Occipital lobe (tissue), 2 donors: Measurements from ENCODE around the gene BMAL1. TPM values are rescaled to one million over a fixed set of nuclear protein-coding genes. Genes with fewer than 3 reads are reported as not detected.

Experiments
- DNase-seq: peaks from one replicate; lab custom pipeline; 2025; lab: John Stamatoyannopoulos, UW
- total RNA-seq: library from RNA; depleted of rRNA; stranded (reverse); fragments of >200 nt; gene quantifications from one replicate; pipeline ENCODE4 v1.2.3, GENCODE V29; 2014

Gene BMAL1
- total RNA-seq, 1 donor from 2014 or later, result 35.9 TPM

DNA sequence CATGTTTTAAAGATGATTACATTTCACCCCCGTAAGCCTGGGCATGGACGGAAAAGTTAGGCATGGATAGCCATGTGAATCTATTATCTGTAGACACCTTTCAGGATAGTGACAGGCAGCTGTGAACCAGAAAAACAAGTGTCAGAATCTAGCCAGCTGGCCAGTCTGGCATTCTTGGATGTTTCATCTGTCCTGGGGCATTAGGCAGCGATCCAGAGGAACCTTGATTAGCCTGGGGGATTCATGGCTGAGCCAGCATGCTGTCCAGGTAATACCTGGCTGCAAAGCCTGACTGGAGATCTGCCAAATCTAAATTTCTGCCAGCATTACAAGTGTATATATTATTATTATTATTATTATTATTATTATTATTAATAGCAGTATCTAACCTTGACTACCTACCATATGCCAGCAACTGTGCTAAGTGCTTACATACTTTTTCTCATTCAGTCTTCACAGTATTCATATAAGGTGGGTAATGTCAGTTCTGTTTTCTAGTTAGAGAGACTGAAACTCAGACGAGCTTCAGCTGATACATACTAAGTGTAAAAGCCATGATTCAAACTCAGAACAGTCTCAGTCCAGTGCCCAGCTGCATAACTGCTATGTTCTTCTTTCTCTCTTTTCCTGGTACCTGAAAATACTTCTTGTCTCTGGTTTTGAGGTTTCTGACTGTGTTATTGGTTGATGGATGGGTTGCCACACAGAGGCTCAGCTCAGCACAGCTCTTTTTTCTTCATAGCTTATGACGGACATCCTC is 12.8 kb downstream of the BMAL1 start:
- no peak for DNase-seq

DNA sequence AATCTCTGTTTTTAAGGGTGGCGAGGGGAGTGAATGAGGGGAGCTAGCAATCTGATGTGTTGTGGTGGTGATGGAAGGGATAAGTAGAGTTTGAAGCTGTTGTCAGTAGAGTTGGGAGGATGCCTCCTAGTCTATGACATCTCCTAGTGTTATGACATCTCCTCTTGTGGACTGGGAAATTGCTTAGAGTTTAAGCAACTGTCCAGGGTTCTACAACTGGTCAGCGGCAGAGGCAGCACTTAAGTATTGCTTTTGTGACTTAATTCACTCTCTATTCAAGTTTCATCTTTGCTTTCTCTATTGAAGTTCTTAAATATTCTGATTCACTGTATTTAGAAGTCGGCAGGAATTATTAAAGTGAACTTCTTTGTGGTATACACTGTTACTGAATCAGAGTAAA is 13.8 kb downstream of the BMAL1 start:
- DNase-seq, result no peak

DNA sequence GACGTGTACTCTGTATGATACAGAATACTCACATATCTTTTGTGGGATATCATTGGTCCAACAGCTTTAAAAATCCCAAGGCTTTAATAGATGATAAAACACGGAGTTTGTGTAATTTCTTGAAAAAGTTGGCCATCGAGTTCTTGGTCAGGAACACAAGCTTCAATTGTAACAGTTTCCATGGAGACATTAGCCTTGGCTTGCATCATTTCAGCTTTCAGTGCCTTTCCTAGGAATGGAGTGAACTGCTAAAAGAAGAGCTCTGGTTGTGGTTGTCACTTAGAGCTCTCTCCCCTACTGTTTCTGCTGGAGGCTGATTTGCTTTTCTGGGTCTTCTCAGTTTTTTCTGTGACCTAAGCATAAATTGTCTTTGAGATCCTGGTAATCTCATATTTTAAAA is 14.2 kb downstream of the BMAL1 start:
- no peak for DNase-seq

DNA sequence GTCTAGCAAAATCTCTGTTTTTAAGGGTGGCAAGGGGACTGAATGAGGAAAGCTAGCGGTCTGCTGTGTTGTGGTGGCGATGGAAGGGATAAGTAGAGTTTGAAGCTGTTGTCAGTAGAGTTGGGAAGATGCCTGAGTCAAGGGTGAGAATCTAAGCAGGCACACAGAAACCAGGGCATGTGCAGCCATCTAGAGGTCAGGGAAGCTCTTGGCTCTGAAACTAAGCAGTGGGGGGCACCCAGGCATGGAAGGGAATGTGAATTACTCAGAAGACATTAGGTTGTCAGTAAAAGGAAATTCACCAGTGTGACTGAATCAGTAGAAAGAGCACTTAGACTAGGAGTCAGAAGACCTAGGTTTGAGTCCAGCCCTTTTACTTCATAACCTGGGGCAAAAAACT is 15.4 kb downstream of the BMAL1 start:
- DNase-seq, result no peak

DNA sequence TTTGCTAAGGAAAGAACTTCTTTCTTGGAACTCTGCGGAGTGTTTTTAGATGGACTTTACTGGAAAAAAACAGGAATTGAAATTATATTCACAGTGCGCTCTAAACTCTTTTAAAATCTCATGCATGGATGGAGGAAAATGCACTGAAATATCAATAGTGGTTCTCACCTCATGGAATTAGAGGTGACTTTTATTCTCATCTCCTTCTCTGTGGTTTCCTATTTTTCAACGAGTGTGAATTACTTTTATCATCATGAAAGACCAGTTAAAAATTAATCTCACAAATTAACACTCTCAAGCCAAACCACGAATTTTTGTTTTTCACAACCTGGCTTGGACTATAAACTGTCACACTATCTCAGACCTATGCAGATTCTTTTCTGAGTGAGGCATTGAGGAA is 16.6 kb downstream of the BMAL1 start:
- DNase-seq, result no peak

DNA sequence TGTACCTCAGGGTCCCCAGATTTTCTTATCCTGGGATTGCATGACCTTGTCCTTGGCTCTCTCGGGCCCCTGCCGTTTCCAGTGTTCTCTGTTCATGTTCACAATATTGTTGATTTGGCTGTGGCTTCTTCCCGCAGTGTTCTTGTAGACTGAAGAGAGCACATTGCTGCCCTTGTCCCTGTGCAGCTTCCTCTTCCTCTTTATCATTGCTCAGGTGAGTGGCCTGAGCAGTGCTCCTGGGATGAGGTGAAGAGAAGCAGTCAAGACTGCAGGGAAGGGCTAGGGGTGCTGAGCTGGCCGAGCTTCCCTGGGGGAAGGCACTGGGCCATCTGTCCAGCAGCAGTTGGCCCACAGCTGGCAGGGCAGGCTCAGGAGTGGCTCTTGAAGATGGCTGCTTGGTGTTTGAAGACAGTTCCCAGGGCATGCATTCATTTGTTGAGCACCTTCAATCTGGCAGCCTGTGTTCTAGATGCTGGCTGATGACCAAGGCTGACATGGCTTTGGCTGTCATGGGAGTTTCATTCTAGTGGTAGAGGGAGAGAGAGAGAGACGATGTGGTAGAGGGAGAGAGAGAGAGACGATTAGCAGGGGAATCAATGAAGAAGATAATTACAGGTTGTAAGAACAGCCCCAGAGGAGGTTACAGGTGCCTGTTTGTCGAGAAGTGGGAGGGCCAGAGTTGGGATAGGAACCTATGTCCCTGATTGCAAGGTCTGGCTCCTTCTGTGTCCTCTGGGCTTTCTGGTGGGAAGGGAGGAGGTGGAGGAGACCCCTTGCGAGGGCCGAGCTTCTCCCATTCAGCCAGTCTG is 17.4 kb downstream of the BMAL1 start:
- no peak for DNase-seq

DNA sequence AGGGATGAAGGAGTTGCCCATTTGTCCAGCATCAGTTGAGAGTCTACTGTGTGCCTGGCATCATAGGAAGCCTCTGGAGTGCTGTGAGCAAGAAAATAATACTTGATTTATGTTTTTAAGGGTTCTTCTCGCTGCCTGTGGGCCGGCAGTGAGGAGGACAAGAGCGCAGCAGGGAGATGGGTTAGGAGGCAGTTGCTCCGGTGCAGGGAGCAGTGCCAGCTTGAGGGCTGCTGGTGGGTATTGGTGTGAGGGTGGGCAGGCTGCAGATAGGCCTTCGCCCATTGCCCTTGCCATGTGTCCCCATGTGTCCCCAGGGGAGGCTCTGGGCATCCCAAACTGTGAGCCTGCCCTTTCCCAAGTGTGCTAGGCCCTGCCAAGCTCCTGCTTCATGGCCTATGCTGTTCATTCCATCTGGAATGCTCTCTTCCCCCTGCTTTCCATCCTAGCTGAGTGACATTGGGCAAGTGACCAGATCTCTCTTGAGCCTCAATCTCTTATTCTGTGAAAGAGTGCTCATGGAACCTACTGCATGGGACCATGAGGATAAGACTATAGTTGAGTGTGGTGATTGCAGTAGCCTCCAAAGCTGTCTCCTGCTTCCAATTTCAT is 19.8 kb downstream of the BMAL1 start:
- DNase-seq, result no peak

DNA sequence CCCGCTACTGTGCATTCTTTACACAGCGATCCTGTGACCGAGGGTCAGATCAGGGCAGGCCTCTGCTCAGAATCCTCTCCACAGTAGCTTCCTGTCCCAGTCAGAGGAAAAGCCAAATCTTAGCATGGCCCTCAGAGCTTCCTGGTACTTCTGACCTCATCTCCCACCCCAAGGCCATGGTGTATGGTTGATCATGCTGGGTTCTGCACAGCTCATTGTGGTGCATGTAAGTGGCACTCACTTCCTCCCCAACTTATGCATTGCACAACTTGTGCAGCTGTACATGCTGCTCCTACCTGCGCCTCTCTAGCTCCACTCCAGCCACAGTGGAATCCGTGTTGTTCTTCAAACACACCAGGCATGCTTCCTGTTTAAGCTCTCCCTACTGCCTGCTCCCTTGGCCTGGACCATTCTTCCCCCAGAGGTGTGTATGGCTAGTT is 20.3 kb downstream of the BMAL1 start:
- no peak for DNase-seq

DNA sequence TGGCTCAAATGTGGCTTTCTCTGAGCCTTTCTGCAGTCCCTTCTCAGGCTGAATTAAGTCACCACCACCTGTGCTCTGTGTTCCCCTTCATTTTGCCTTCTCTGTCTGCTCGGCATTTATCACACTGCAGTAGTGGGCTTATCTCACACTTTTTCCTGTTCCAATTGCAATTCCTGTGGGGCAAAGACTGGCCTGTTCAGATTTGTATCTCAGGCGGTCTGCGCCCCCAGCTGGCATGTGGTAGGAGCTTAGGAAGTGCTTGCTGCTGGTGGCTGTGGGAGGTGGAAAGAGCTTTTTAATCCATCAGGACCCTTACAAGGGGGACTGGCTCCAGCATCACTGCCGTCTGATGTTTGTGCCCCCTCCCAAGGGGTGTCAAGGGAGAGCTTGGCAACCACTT is 21.2 kb downstream of the BMAL1 start:
- DNase-seq, result no peak

DNA sequence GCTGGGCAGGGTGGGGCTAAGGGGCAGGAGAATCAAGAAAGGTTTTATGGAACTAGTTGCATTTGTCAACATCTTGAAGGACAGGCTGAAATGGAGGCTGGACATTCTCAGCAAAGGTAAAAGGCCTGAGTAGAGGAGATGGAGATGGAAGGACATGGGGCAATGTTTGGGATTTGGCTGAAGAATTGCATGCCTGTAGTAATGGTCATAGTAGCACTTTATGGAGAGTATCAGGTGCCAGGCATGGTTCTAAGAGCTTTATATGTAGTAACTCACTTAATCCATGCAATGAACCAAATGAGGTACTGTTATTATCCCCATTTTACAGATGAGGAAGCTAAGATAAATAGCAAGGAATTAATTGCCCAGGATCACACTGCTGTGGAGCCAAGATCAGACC is 23.9 kb downstream of the BMAL1 start:
- DNase-seq, result no peak

DNA sequence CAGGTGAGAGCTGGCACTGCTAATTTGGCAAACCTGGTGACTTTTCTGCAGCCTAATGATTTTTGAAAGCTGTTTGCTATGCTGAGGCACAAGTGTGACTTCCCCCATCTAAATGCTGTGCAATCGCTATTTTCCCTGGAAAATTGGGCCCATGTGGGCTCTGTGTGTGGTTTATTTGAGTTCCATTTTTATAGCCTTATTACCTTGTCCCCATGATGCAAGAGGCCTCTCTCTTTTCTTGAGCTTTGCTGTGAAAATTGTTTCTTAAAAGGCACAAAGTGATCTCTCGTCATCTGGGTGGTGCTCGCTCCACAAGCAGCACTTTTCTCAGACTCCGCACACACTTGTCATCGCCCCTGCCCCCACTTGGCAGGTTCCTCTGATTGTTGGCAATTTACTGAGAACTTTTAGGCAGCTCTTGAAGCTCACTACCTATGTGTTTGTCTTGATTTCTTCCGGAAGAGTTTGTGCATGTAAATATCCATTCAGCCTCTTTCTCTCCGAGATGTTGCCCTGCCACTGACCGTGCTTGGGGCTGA is 24.9 kb downstream of the BMAL1 start:
- no peak for DNase-seq

DNA sequence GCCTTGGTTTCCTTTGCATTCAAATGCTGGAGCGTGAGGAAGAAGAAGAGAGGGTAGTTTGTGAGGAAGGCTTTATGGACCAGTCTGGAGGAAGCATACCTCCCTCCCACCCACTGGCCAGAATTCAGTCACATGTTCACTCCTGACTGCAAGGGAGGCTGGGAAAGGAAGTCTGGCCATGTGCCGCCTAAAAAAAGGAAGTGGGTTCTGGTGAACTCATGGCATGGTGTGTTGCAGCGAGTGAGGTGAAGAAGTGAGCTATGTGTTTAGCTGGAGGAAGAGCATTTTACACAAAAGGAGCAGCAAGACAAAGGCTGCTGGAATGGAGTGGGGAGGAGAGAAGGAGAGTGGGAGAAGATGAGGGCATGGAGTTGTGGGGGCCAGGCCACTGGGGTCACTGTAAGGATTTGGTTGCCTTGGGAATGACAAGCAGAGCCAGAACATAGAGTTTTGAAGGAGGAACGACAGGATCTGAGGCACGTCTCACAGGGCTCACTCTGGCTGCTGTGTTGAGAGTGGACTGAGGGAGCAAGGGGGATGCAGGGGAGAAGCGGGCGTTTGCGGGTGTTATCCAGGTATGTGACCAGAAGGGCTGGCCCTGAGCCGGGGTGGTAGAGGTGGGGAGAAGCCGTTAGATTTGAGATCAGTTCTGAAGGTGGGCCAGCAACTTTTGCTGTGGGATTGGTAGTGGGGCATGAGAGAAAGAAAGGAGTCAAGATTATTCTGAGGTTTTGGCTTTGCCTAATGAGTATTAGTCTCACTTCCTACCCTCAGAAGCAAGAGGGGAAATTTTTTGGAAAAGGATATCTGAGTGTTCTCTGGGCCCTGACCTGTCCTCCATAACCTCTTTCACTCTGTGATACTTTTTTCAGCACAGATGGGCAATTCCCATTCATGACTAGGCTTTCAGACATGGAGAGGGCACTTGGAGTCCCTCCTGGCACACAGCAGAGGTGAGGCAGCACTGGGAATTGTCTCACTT is 26.4 kb downstream of the BMAL1 start:
- DNase-seq, result no peak

DNA sequence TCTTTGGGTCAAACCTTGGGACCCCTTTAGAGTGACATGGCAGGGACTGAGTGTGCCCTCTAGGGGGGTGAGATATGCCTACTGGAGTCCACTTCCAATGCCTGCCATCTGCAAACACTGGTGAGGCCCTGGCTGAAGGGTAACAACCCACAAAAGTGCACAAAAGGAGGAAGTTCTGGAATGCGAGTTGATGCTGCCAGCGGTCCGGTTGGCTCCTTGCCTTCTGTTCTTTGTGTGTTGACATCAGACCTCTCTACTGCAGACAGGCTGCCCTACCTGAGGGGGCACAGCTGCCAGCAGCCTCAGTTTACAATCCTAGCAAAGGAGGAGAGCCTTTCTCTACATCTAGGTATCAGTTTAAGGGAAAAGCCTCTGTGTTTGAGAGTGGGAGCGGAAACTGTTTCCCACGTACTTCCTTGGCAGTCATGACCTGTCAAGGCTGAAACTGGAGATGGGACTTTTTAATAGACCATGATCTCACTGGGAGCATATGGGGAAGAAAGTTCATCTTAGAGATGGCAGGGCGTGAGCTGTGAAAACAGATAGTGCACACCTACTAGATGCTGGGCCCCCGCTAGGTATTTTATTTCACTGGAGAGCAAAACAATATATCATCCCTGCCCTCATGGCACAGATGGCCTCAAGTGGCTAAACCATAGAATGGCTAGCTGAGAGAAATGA is 27.2 kb downstream of the BMAL1 start:
- DNase-seq, result no peak

DNA sequence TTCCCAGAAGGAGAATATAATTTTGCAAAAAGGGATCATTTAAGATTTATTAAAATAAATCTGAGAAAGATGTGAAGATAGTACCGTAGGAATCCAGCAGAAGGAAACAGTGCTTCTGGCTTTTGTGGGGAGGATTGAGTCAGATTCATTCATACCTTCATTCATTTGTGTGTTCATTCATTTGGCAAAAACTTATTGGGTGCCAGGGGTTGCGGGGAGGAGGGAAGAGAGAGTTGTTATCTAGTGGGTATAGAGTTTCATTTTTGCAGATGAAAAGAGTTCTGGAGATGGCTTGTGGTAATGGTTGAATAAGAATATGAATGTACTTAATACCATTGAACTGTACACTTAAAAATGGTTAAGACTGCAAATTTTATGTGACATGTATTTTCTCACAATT is 31.1 kb downstream of the BMAL1 start:
- DNase-seq, result no peak

DNA sequence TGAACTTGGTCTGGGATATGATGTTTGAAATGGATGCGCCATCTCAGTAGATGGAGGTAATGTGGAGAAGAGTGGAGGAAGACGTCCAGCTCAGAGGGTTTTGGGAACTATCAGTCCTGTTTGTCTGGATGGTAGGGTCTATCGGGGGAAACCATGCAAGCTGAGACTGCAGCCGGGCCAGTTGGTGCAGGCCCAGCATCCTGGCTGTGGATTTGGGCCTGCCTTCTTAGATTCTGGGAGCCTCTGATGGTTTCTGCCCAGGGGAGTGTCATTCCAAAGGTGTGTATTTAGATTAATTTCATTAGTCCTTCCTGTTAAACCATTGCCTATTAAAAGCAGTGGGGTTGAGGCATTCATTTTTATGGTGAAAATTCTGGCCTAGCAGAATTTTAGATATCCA is 31.6 kb downstream of the BMAL1 start:
- DNase-seq, result no peak

DNA sequence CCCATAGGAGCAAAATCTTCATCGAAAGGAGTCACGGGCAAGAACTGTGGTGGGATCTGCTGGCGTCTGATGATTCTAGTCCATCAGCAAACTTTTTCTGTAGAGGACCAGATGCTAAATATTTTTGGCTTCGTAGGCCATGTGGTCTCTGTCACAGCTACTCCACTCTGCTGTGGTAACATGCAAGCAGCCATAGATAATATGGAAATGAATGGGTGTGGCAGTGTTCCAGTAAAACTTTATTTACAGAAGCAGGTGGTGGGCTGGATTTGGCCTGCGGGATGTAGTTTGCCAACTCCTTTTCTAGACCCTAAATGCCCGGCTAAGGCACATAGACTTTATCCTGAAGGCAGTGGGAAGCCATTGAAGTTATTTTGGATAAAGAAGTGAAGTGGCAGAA is 32.9 kb downstream of the BMAL1 start:
- no peak for DNase-seq

DNA sequence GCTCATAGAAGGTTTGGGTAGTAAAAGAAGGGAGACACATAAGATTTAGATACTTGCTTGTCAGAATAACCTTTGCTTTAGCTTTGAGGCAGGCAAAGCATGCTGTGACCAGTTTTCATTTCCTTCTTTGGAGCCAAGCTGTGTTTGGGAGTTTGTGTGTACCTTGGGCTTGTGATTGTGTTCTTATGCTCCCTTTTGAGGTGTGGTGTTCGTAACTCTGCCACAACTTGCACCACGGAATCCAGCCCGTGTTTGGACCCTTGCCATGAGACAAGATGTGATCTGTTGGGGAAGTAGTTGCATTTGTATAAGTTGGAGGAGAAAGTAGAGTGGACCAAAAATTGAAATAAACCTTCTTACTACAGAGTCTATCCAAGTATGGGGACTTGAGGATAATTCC is 34.0 kb downstream of the BMAL1 start:
- no peak for DNase-seq

DNA sequence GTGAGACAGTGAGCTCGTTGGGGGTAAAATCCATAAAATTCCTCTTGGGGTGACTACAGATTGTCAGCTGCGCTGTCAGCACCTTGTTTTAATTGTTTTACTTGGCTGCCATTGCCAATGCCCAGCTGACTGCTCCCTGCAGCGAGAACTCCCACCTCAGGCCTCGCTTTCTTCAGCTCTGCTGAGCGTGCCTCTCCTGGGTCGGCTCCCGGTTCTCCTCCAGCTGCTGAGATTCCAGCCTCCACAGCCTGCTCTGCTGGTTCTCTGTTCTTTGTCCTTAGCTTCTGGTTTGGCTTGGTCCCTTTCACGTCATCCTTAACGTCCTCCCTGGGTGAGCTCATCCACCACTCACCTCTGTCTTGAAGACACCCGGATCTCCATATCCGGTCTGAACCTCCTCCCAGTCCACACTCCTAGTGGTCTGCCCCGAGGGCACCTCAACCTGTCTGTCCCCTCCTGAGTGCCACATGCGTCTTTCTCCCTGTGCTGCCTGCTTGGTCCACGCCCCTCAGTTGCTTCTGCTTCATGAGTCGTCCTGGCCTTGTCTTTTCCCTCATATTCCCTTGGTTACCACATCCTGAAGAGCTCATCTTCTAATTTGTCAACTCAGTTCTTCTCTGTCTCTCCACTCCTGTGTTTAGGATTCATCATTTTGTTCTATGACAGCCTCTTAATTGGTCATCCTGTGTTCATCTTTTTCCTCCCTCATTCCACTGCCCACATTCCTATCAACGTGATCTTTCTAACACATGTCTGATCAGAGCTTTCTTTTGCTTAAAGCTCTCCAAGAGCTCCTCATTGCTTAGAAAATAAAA is 35.6 kb downstream of the BMAL1 start:
- no peak for DNase-seq

DNA sequence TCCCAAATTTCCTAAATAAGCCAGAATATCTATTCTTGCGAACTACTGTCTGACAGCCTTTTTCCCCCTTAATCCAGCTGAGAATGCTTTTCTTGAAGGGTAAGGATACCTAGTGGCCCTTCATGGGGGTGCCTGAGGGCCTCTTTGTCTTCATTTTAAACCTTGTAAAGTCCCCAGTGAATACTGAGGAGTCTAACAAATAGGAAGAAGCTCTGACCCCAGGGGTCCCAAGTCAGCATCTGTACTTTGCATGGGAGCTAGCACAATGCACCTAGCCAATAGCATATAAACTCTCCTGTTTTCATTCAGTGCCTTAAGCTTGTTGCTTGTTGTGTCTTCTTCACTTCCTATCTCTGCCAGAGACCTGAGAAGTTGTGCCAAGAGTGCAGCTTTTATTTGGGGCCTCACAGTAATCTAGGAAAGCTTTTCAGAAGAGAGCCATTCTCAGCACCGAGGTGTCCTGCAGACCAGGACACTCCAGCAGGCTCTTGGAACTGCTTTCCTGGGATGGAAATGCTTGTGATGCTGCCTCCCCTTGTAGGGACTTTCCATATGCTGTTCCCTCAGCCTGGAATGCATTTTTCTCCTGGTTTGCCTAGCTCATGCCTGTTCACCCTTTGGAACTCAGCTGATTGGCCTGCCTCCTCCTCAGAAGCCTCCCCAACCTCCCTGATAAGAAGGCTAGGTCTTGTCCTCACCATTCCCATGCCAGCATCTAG is 37.2 kb downstream of the BMAL1 start:
- no peak for DNase-seq
